ENCODE results near the gene ERBB4.

Gene ERBB4

DNA sequence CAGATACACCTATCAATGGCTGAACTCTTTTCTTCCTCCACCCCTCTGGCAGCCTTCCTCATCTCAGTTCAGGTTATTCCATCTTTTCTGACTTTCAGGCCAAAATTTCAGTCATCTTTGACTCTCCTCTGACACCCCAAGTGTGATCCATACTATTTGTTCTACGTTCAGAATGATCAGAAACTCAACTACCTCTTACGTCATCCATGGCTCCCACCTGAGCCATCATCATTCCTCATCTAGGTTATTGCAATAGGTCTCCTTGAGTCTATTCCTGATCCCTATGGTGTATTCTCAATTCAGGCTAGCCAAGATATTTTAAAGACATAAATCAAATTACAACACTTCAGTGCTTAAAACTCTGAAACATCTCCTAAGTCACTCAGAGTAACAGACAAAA lies 589.7 kb downstream of the ERBB4 start:
- H3K4me3 Mint-ChIP-seq, result no peak overlapping the region

DNA sequence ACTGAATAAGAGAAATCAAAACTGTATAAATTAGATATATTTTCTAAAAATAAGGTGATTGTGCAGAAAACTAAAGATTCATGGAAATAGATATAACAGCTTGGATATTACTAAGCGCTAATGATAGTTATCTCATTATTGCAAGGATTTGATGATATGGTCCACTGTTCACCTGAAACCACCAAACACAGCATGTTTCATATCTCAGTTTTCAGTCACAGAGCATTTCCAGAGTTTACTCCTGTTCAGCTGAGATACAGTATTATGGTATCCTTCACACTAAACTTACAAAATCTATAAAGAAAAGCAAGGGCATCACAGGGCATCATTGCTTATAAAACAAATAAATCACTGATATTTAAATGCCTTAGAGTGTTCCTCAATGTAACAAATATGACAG lies 591.6 kb downstream of the ERBB4 start:
- H3K4me1 Mint-ChIP-seq, result no peaks in the 10 kb centered on the region
- no peaks in the 10 kb centered on the region for H3K9me3 Mint-ChIP-seq
- H3K4me3 Mint-ChIP-seq, result no peak overlapping the region

More for the DNA sequence above, 589.7 kb downstream of the ERBB4 start:
- Mint-ChIP-seq H3K9me3 (no peaks in the 10 kb centered on the region), H3K27me3 (no peaks in the 10 kb centered on the region), H3K36me3 (no peaks in the 10 kb centered on the region), H3K27ac (no peak overlapping the region), H3K4me1 (no peaks in the 10 kb centered on the region)

DNA sequence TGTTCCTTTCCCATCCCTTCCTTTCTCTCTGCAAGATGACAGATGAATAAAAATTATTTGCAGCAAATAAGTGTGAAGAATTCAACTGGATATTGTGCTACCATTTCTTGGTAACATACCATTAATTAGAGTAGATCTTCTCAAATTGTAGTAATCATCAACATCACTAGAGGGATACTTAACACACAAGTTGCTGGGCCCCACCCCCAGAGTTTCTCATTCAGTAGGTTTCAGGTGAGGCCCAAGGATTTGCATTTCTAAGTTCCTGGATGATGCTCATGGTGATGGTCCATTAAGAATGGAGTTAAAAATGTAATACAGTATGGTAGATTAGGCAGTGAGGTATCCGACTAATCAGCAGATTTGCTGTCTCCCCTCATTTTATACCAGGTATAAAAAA lies 594.0 kb downstream of the ERBB4 start:
- Mint-ChIP-seq H3K36me3 (no peaks in the 10 kb centered on the region), H3K4me3 (no peak overlapping the region), H3K9me3 (no peaks in the 10 kb centered on the region), H3K27me3 (no peaks in the 10 kb centered on the region), H3K27ac (no peak overlapping the region), H3K4me1 (no peaks in the 10 kb centered on the region)

More for the DNA sequence above, 591.6 kb downstream of the ERBB4 start:
- H3K27me3 Mint-ChIP-seq, result no peaks in the 10 kb centered on the region
- H3K27ac Mint-ChIP-seq, result no peak overlapping the region
- no peaks in the 10 kb centered on the region for H3K36me3 Mint-ChIP-seq

DNA sequence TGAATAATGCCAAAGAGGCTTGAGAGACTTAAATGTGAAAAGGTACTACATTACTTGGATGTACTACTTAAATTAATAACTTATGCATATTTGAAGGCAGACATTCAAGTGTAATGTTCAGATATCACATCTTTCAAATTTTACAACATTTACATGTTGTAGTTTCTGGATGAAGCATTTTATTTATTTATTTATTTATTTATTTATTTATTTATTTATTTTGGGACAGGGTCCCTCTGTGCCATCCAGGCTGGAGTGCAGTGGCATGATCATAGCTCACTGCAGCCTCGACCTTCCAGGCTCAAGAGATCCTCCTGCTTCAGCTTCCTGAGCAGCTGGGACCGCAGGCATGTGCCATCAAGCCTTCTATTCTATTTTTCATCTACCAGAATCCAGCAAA lies 596.4 kb downstream of the ERBB4 start:
- Mint-ChIP-seq H3K27me3 (no peaks in the 10 kb centered on the region), H3K4me1 (no peaks in the 10 kb centered on the region), H3K4me3 (no peak overlapping the region), H3K9me3 (no peaks in the 10 kb centered on the region), H3K36me3 (no peaks in the 10 kb centered on the region), H3K27ac (no peak overlapping the region)

DNA sequence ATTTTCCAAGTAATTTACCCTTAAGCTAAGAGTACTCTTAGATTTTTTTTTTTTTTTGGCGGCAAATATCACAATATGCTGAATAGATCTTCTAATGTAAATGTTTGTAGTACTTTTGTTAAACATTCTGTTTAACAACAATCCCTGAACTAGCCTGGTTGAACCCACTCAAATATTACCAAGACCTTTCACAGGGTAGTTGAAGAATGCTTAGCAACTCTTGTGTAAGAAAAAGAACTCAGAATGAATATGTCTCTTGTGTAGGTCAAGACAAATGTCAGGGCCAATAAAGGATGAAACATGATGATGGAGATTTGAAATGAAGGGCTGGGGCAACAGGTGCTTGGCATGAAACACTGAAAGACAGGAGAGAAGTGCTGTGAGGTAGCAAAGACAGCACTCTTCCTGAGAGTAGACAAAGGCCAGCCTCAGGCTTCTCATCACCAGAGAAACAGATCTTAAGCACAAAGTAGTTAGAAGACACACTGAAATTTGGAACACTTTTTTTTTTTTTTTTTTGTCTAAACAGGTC lies 597.3 kb downstream of the ERBB4 start:
- H3K4me1 Mint-ChIP-seq, result no peaks in the 10 kb centered on the region
- H3K9me3 Mint-ChIP-seq, result no peaks in the 10 kb centered on the region
- no peaks in the 10 kb centered on the region for H3K36me3 Mint-ChIP-seq
- no peaks in the 10 kb centered on the region for H3K27me3 Mint-ChIP-seq
- no peak overlapping the region for H3K4me3 Mint-ChIP-seq
- no peak overlapping the region for H3K27ac Mint-ChIP-seq

DNA sequence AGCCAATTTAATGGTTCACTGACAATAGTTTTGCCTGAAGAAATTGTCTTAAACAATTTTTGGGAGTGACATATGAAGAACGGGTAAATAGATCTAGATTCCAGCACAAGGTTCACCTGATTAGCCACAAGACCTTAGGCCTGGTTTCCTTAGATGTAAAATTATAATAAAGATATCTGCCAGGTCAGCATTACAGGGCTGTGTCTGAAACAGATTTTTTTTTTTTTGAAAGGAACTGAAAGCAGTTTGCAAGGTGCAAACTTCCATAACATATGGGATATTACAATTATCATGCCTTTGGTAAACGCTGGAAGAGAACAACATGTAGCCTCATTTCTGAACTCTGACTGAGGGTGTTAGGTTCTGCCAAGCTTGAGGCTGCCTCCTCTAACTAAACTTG lies 599.4 kb downstream of the ERBB4 start:
- Mint-ChIP-seq H3K4me3 (no peak overlapping the region), H3K36me3 (no peaks in the 10 kb centered on the region), H3K27me3 (no peaks in the 10 kb centered on the region), H3K27ac (no peak overlapping the region), H3K4me1 (no peaks in the 10 kb centered on the region), H3K9me3 (no peaks in the 10 kb centered on the region)

DNA sequence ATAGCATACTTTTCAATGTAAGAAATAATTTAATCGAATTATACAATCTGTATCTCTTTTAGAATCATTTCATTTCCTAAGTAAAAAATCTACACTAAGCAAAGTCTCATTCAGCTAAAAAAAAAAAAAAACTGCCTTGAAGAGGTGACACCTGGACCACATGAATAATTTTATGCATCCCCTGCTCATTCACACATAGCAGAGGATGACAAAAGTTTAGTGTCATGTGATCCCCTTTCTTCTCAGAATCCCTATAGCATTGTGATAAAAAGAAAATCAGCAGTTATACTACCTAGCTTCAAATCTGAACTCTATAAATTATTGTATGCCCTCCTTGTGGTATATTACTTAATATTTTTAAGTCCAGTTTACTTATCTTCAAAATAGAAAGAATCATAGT lies 603.8 kb downstream of the ERBB4 start:
- H3K4me1 Mint-ChIP-seq, result no peaks in the 10 kb centered on the region
- no peak overlapping the region for H3K4me3 Mint-ChIP-seq
- H3K27me3 Mint-ChIP-seq, result no peaks in the 10 kb centered on the region
- H3K36me3 Mint-ChIP-seq, result no peaks in the 10 kb centered on the region
- no peaks in the 10 kb centered on the region for H3K9me3 Mint-ChIP-seq
- H3K27ac Mint-ChIP-seq, result no peak overlapping the region

DNA sequence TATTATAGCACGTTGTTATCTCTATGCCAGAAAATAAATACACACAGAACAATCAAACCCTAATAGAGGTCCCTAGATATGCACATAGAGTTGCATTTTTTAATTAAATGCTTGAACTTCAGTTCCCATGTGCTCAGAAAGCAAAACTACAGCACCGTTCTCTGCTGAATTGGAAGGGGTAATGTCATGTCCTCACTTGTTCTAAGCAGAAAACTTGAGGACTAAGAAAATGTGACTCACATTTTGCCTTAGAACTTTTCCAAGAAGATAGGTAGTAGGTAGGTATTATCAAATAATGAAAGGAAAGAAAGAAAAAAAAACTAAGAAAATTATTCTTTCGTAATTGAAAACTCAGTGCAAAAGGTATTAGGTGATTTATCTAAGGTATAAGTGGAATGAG lies 607.3 kb downstream of the ERBB4 start:
- Mint-ChIP-seq H3K4me3 (no peak overlapping the region), H3K9me3 (no peaks in the 10 kb centered on the region), H3K36me3 (no peaks in the 10 kb centered on the region), H3K27ac (no peak overlapping the region), H3K4me1 (no peaks in the 10 kb centered on the region), H3K27me3 (no peaks in the 10 kb centered on the region)

DNA sequence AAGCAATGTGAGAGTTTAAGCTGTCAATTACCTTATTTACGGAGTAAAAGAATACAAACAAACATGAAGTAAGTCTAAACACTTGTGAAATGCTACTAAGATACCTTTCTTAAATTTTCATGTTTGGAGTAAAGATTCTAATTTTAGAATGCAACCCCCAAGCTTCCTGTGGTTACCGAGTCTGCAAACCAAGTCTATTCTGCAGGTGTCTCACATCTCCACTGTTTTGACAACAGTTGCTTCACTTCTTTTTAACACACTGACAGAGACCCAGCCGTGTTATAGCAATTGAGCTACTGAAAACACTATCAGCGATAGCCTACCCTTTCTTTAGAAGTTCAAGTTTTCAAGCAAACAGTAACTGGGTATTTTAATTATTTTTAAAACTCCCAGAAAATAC lies 608.3 kb downstream of the ERBB4 start:
- Mint-ChIP-seq H3K36me3 (no peaks in the 10 kb centered on the region), H3K27ac (no peak overlapping the region), H3K9me3 (no peaks in the 10 kb centered on the region), H3K4me1 (no peaks in the 10 kb centered on the region), H3K27me3 (no peaks in the 10 kb centered on the region), H3K4me3 (no peak overlapping the region)

DNA sequence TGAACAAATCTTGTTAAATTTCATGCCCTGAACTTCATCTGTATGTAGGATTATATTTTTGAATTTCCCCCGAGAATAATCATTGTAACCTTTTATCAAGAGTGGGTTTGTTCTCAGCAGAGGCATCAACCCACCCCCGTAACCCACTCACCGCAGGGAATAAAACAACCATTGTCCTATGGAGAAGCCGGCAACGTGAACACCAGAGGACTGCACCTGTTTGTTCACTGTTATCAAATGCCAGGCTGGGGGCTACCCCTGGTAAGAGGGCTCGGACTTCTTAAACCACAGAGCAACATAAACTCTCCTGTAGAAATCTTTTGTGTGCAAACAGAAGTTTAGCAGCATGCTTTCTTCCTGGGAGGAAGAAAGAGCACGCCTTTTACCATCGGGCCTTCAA lies 610.4 kb downstream of the ERBB4 start:
- Mint-ChIP-seq H3K36me3 (no peaks in the 10 kb centered on the region), H3K4me1 (no peaks in the 10 kb centered on the region), H3K27me3 (no peaks in the 10 kb centered on the region), H3K27ac (no peak overlapping the region), H3K4me3 (no peak overlapping the region), H3K9me3 (no peaks in the 10 kb centered on the region)

DNA sequence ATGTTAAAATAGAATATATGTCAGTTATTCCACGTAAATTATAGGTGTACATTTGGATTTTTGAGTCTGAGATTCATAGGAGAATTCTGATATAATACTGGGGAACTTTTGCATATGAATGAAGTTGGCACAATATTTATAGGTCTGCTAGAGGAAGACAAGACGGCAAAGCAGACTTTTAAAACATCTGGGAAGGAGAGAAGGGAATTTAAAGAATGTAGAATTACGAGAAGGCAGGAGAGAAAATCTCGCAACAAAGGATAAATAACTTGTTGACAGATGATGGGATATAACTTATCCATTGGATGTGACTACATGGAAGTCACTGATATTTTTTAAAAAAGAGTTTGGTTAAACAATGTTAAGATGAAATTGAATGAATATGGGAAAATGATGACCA lies 615.6 kb downstream of the ERBB4 start:
- peaks cover 6% of the 10 kb centered on the region for H3K9me3 Mint-ChIP-seq
- no peaks in the 10 kb centered on the region for H3K27me3 Mint-ChIP-seq
- no peak overlapping the region for H3K4me3 Mint-ChIP-seq
- no peaks in the 10 kb centered on the region for H3K4me1 Mint-ChIP-seq
- no peak overlapping the region for H3K27ac Mint-ChIP-seq
- no peaks in the 10 kb centered on the region for H3K36me3 Mint-ChIP-seq

DNA sequence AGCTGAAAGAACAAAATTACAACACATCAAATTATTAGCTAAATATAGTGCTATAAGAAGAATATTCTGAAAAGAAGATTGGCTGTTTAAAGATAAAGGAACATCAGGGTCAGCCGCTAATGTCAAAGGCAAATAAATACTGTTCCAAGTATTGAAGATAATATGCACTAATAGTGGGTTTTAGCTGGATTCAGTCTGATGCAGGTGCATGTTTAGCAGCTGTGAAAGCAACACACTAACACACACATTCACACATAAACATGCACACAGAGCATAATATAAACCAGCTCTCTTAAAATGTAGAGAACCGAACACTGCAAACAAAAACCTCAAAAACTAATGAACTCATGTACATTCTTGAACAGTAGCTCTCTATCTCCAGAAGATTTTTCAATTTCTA lies 634.6 kb downstream of the ERBB4 start:
- H3K4me3 Mint-ChIP-seq, result no peak overlapping the region
- no peaks in the 10 kb centered on the region for H3K36me3 Mint-ChIP-seq
- no peaks in the 10 kb centered on the region for H3K9me3 Mint-ChIP-seq
- H3K4me1 Mint-ChIP-seq, result no peaks in the 10 kb centered on the region
- H3K27ac Mint-ChIP-seq, result no peak overlapping the region
- no peaks in the 10 kb centered on the region for H3K27me3 Mint-ChIP-seq

DNA sequence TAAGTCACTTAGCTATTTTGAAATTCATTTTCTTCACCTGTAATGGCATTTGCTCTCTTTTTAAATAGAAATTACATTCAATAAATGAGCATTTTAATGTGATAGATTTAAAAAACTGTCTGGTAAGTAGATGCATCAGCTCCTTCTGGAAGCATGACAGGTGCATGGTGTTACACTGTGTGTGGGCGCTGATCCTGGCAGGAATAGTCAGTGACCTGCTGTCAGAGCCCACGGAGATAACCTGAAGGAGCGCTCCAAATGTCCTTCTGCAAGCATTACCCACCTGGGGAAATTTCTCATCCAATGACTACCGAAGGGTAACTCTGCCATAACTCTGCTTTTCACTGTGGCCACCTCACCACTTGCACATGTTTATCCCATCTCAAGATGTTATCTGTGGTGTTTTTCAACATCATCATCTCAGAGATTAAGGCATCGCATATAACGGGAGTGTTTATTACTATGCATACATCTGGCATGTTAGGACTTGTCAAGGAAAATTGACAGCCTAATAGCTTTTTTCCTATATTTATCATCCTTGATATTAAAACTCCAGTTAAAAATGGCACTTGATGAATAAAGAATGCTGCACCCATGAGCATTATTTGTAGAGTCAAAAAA lies 637.3 kb downstream of the ERBB4 start:
- Mint-ChIP-seq H3K9me3 (no peaks in the 10 kb centered on the region), H3K27ac (no peak overlapping the region)

DNA sequence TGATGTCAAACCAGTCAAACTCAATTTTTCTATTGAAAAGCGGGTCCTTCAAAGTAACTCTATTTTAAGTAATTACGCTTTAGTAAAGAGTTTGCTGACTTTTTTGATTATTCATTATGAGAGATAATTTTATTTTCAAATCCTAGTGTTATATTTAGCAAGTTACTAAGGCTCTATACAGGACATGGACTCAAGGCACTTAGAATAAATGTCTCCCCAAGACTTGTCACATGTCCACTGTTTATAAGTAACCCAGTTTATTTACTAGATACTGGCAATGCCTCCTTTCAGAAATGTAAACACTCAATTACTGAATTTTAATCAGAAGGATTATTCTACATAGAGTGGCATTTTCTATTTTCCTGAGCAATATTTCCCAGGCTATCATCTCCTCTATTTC lies 638.1 kb downstream of the ERBB4 start:
- no peaks in the 10 kb centered on the region for H3K27me3 Mint-ChIP-seq
- H3K9me3 Mint-ChIP-seq, result peaks cover 8% of the 10 kb centered on the region
- no peaks in the 10 kb centered on the region for H3K4me1 Mint-ChIP-seq
- H3K27ac Mint-ChIP-seq, result no peak overlapping the region
- no peak overlapping the region for H3K4me3 Mint-ChIP-seq
- H3K36me3 Mint-ChIP-seq, result no peaks in the 10 kb centered on the region

More for the DNA sequence above, 637.3 kb downstream of the ERBB4 start:
- Mint-ChIP-seq H3K27me3 (no peaks in the 10 kb centered on the region), H3K36me3 (no peaks in the 10 kb centered on the region), H3K4me3 (no peak overlapping the region), H3K4me1 (no peaks in the 10 kb centered on the region)

DNA sequence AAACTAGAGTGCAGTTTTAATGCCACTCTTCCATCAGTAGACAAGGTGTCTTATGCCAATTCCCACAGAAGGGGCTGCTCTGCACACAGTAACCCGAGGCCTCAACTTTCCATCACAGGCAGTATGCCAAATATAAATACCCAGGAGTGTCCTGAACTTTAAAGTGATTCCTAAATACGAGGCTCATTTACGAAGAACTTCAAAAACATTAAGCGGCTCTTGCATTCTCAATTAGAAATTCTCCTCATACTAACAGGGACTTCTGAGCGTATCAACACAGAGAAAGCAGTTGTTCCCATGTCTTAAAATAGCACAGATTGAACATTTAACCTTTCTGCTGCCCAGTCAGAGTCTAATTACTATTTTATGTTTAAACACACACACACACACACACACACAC lies 638.6 kb downstream of the ERBB4 start:
- Mint-ChIP-seq H3K27ac (no peak overlapping the region), H3K9me3 (peaks cover 9% of the 10 kb centered on the region), H3K27me3 (no peaks in the 10 kb centered on the region), H3K4me3 (no peak overlapping the region), H3K4me1 (no peaks in the 10 kb centered on the region), H3K36me3 (no peaks in the 10 kb centered on the region)

DNA sequence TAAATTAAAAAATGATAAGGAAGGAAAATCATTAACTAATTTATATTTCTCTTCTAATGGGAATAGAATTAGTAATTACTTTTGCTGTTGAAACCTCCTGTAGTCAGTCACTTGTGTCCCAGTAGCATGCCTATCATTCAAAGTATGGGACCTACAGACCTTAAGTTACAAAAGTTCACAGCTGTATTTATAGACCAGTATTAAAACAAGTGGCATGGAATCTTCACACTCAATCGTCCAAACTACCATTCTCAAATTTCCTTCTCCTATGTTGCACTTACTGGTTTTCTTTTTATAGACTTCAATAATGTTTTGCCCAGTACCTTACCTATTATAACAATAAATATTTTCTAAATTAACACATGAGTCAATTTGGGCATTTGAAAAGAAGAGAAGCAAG lies 639.9 kb downstream of the ERBB4 start:
- no peaks in the 10 kb centered on the region for H3K27me3 Mint-ChIP-seq
- no peak overlapping the region for H3K4me3 Mint-ChIP-seq
- peaks cover 9% of the 10 kb centered on the region for H3K9me3 Mint-ChIP-seq
- H3K4me1 Mint-ChIP-seq, result no peaks in the 10 kb centered on the region
- no peak overlapping the region for H3K27ac Mint-ChIP-seq
- no peaks in the 10 kb centered on the region for H3K36me3 Mint-ChIP-seq

DNA sequence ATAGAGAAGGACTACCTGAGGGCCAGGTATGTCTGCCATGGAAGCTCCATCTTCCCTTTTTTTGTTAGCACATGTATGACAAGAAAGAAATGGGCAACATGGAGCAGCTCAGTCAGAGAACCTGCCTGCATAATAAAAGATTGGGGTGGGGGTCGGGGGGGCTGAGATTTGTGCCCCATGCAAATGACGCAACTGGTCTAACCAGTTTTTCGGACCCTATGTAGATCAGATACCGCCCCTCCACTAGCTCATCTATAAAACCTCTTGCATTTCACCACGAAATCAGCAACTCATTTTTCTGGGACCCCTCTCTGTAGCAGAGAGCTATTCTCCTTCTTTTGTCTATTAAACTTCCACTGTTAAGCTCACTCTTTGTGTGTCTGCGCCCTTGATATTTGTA lies 657.2 kb downstream of the ERBB4 start:
- Mint-ChIP-seq H3K4me1 (no peaks in the 10 kb centered on the region), H3K4me3 (no peak overlapping the region), H3K27me3 (no peaks in the 10 kb centered on the region), H3K36me3 (no peaks in the 10 kb centered on the region), H3K27ac (no peak overlapping the region), H3K9me3 (no peaks in the 10 kb centered on the region)
